HG02938 (cell line): ENCODE measurements around the gene EID1.

Experiments used
- ATAC-seq: cut with Tn5 transposase; IDR thresholded peaks from one replicate; pipeline ENCODE4 v1.9.1; 2021; ENCODE audit warnings: mild to moderate bottlenecking, moderate library complexity; ENCODE audit not compliant: unreplicated experiment

EID1 gene

DNA sequence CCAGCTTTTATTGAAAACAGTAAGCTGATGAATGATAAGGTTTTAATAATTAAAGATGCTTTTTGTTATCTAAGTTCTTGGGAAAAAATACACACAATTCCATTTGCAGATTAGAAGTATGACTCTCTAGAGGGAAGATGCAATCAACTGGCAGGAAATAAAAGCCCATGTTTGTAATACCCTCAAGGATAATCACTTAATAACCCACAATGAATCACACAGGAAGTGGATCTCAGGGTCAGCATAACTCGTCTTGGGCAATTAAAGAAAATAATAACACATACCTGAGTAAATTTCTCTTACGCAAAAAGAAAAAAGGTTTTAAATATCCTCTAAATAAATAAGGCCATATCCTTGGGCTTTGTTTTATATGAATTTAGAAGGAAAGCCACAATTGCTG, 9.4 kb upstream of the EID1 start:
- ATAC-seq: no peak

DNA sequence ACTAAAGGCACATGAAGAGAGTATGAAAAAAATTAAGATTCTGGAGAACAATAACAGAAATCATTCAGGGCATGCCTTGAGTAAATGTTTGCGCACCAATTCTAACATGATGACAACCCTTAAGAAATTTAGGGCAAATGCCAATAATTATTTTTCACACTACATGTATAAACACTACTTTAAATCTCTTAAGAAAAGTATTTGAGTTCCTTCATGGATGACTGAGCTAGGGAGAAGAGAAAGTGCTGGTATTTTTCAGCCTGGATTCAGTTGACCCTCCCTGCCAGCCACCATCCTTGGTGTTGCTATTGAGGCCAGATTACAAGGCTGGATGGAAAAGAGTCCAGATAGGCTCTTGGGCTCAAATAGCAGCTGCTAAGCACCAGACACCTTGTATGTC, 8.0 kb upstream of the EID1 start:
- ATAC-seq: no peak

DNA sequence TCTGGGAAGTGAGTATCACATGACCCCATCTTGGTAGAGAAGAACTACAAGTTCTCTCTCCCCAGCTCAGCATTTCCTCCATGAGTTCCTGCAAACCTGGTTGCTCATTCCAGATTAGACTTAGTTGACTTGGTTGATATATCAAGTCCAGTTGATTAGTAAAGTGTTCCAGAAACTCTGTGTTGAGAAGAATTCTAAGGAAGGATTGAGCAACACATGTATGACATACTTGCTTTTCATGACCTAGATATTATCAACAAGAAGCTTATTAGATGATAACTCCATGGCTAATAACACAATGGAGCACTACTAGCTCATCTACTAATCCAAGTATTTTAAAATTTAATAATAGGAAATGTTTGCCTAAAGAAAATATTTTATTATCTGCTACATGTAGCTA, 6.4 kb upstream of the EID1 start:
- no peak for ATAC-seq

DNA sequence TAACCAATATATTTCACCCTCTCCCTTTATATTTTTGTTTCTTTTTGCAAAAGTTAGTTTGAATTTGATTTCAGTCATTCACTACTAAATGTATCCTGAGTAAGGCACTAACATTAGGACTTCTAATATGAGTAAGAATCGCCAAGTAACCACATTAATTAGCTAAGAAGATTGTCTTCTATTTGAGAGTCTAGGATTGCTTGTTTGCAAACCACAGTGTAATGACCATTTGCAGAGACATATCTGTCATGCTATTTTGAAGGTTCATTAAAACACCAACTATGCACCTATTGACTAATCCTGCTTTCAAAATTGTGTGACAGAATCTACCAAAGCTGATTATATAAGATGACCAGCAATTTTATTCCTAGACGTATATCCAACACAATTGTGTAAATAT, 5.3 kb upstream of the EID1 start:
- ATAC-seq: no peak

DNA sequence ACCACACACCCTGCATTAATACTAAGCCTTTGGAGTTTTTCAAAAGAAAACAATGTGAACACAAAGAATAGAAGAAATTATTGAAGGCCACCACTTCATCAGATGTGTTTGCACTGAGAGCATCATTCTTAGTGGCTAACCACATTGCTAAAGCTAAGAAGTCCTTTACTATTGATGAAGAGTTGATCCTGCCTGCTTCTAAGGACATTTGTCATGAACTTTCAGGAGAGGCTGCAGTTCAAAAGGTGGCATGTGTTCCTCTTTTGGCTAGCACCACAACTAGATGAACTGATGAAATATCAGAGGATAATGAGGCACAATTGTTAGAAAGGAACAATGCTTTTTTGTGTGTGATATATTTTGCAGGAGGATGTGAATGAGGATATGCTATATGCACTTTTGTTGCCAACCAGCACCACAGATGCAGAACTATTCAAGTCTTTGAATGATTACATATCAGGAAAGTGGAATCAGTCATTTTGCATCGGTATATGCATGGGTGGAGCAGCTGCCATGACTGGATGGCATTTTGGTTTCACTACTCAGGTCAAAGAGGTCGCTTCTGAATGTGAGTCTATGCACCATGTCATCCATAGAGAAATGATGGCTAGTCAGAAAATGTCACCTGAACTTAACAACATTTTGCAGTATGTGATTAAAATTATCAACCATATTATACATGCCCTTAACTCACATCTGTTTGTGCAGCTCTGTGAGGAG, 2.5 kb upstream of the EID1 start:
- no peak for ATAC-seq

DNA sequence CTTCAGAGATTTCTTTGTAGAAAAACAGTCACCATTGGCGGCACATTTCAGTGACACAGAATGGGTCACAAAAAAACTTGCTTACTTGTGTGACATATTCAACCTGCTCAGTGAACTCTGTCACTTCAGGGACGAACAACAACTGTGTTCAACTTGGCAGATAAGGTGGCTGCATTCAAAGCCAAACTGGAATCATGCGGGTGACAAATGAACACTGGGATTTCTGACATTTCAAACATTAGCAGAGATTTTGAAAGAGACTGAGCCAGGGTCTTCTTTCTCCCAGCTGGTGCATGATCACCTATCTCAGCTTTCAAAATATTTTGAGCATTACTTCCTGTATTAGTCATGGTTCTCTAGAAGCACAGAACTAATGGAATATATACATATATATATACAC, 1.9 kb upstream of the EID1 start:
- ATAC-seq: no peak

DNA sequence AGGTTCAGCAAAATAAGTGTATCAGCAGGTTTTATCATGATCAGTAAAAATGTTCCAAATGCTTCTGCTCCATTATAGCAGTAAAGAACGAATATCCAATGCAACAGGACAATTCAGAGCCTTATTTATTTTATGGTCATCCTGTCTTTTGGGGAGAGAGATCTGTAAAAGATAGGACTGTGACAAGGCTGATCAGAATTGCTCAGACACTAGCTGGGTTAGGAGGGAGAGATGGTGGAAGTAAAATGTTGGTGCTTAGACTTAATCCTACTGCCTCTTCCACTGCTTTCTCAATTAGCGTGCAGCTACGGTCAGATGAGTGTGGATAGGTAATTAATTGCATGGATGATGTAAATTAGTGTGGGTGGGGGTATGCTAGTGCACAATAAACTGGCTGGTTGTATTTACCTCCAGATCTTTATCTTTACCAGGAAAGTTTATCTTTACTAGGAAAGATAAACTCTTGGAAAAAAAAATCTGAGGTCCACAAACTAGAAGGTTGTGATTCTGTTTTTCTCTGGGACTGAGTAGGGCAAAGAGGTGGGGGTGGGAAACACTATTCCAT, 2.2 kb downstream of the EID1 start:
- no peak for ATAC-seq

DNA sequence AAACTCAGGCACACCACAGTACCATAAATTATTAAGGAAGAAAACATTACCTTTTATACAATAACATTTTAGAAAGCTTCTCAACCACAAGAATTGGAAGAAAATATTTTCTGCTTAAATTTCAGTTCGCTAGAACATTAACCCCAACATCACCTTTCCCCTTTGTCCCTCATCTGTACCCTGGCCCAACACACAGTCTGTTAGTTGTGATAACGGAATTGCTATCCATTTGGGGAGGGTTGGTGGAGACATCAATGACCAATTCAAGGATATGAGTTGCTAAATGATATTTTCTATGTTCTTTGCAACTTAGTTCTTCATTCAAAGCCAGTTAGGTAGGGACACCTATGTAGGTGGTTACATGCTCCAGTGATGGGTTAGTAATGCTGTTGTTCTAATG, 5.8 kb downstream of the EID1 start:
- no peak for ATAC-seq

DNA sequence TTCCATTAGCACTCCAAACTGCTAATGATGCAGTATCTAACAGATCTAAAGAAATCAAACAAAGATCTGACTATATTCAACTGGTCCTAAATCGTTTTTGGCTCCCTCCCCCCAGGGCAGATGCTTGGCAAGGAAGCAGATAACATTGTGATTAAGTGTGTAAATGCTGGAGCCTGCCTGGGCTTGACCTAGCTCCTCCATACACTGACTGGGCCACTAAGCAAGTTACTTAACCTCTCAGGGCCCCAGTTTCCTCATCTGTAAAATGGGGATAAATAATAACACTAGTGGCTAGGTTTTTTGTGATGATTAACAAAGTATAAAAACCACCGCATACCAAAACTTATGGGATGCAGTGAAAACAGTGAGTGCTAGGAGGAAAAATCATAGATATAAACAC, 9.2 kb downstream of the EID1 start:
- ATAC-seq: no peak

DNA sequence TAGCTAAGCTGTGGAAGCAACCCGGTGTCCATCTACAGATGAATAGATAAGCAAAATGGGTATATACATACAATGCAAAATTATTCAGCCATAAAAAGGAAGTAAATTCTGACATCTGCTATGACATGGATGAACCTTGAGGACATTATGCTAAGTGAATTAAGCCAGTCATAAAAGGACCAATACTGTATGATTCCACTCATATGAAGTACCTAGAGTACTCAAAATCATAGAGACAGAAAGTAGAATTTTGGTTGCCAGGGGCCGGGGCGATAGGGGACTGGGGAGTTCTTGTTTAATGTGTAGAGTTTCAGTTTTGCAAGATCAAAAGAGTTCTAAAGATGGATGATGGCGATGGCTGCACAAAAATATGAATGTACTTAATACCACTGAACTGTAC, 10.3 kb downstream of the EID1 start:
- no peak for ATAC-seq

DNA sequence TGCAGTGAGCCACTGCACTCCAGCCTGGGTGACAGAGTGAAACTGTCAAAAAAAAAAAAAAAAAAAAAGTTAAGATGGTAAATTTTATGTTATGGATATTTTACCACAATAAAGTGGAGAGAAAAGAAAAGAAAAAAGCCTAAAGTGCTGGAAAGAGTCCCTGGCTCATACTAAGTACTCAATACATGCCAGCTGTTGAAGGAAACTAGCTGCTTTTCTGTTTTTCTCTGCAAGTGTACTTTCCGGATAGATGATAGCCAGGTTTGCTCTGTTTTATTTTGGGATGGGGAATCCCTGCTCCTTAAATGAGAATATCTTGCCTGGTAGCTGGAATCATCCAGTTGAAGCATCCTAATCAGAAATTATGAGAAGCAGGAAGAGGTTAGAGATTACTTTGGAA, 10.9 kb downstream of the EID1 start:
- no peak for ATAC-seq

DNA sequence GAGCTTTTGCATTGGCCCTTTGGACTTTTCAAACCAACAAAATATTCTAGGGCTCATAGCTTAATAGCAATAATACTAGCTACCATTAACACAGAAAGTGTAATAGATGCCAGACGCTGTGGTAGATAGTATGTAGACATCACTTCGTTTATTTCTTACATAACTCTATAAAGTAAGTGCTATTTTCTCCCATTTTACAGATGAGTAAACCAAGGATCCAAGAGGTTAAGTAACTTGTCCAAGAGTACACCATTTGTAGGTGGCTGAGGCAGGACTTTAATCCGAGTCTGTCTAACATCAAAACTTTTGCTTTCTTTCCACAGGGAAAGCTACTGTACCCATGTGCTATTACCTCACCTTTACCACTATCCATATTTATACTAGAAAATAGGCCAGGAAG, 12.0 kb downstream of the EID1 start:
- ATAC-seq: no peak

DNA sequence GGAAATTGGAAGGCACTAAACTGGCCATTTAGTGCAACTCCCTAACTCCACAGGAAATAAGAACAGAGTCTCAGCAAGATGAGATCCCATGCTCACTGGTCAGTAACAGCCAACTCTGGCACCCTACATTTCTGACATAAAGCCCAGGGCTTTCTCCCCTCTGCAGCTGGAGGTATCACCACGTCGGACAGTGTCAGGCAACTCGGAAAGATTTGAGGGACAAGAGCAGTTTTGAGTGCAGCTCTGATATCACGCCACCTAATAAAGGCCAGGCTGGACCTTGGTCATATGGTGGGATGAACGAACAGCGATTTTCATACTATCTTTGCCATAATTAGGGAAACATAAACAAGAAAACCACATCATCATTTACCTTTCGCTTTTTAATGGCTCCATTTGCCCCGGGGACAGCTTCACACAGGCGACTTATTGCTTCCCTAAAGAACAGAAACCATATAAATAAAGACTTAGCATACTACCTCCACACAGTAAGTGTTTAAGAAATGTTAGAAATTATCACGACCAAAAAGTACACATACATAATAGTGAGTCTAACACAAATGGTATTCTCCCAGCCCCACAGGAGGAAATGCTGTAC, 12.5 kb downstream of the EID1 start:
- no peak for ATAC-seq

DNA sequence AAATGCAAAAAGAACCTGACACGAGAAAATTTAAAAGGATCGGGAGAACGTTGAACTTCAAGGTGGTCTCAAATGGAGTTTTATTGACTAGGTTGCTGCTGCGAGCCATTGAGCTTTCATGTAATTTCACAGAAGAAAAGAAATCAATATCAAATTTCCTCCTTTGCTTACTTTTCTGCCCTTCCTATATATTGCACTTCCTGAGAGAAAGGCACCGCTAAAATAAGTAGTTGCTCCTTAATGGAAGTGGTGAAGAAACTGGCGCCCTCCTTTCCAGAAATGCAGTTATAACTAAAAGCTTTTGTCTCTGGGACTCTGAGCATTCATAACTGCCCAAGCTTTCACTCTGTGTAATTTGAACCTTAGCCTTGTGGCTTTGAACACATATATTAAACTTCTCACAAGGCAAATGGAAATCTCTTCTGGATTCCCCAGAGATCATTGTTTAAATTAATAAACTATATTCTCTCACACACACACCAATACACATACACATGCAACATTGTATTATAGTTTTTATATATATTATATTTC, 13.4 kb downstream of the EID1 start:
- no peak for ATAC-seq

DNA sequence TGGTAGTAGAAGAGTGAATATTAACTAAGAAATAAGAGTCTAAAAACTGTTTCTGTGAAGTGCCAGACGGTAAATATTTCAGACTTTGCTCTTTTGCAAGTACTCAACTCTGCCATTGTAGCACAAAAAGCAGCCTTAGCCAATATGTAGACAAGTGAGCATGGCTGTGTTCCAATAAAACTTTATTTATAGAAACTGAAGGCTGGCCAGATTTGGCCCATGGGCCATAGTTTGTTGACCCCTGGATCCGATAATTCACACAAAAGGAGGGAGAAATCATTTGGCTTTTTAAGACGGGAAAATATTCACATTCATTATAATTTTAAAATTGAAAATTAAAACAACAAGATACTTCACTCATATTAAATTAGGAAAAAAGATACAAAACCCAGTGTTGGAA, 15.4 kb downstream of the EID1 start:
- ATAC-seq: no peak

DNA sequence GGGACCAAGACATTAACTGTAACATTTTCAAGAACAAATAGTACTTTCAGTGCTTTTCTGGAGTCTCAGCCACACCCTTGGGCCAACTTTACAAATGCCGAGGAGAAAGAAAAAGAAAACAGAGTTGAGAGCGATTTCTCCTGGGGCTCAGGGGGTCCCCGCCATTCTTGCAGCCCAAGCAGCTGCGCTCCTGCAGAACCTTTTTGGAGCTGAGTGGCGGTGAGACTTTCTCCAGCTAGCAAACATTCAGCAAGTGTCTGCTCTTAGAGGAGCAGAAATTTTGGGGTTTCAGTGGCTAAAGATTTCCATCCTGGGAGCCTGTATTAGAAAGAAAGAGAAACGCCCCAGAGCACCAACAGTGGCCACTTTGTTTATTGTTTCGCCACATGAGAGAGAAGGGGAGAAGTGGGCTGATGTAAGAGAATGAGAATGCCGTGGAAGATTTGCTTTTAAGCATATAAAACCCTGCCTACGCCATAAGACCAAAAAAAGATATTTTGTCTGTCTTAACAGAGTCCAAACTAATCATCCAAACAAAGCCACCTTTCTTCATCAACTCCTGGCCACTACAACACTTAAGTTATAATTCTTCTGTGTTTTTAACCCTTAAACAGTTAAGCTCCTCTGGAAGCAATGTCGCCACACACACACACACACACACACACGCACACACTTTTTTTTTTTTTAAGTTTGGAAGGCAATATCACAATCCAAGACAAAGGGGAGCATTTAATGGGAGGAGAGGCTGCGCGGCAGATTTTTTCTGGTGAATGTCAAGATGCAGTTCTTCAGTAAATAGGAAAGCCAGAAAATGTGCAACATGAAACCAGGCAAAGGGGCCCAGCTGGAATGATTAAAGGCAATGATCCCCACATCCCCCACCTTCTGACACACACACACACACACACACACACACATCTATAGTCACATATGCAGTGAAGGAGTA, 19.2 kb downstream of the EID1 start:
- no peak for ATAC-seq

DNA sequence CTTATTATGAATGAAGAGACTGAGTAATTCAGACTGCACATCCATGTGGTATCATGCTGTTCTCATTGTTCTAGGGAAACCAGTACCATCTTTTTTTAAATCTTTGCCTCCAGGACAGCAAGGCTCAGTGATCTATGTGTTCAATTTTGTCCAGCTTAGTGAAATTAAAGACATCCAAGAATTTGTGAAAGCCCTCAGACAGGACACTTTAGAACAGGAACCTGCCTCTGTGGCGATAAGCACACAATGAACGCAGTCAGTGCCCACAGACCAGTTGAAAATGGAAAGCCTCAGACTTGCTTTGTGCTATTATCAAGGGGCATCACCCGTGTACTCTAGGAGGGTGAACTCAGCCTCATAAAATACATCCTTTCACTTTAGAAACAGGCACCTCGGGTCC, 20.1 kb downstream of the EID1 start:
- no peak for ATAC-seq

DNA sequence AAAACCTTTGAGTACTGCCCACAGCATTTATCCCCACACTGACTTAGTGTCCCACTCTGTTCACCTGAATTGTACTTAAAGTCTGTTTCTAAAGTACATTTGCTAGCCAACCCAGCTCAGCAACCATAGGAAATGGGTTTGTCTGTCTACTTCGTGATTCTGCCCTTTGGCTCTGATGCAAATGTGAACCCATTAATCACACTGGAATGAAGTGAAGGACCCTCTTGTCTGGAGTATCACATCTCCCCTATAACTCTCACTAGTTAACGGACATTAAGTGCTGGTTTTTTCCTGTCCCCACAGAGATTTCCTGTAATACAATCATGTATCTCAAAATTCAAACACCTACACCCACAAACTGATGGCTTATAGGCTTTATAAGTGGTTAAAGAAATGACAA, 20.5 kb downstream of the EID1 start:
- ATAC-seq: no peak

DNA sequence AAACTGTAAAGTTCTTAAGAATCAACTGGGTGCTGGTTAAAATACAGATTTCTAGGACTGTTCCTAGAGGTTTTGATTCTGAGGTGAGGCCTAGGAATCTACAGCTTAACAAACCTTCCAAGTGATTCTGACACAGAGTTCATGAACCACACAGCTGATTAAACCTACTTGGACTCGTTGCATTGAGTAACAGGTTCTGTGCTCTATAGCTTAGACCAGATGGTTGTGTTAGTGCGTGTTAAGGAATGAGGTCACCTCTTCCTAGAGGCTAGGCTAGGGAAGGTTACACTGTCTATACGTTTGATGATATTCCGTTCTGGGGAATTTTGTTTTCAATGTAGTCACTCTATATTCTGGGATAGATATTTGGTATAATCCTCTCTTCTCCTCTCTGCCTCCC, 21.9 kb downstream of the EID1 start:
- no peak for ATAC-seq

DNA sequence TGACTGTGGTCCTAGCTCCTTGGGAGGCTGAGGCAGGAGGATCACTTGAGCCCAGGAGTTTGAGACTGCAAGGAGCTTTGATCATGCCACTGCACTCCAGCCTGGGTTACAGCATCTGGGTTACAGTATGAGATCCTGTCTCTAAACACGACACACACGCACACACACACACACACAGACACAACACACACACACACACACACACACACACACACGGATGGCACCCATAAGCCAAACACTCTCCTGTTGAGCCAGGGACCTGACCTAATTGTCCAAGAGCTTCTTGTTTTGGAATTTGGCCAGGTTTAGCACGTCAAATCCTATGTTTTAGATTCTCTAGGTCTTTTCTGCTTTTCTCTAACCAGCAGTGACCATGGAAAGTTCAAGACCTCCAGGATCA, 26.8 kb downstream of the EID1 start:
- no peak for ATAC-seq

DNA sequence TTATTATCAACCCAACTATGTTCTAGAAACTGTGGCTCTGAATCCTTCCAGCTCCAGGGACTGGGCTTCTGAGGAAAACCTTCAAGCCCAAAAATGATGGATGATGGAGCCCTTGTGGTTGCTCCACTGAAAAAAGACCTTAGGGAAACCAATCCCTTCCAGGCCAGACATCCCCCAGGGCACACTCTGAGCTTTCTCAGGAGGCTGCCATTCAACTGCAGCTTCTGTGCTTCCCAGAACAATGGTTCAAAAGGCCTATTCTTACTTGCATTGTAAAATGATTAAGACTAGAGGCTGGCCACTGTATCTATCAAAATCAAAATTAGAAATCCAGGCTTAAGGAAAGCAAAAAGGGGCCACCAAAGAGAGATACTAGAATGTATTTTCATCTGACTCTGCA, 27.3 kb downstream of the EID1 start:
- no peak for ATAC-seq
